BE2C (cell line): ENCODE measurements around the gene F2R. TPM values are rescaled to one million over a fixed set of nuclear protein-coding genes. Genes with fewer than 3 reads are reported as not detected.
A peak's percentile ranks its signal among the peaks of the same experiment; 100 is the strongest.

Experiments
- DNase-seq: peaks from one replicate; pipeline ENCODE4 v3.0.0-alpha.2; 2020
- H3K27me3 ChIP-seq: fragments of 250-450 bp; sonication (Bioruptor Pico); 2 replicates; pipeline ENCODE4 v1.5.1; 2020; ENCODE audit warnings: mild to moderate bottlenecking
- H3K36me3 ChIP-seq: fragments of 250-450 bp; sonication (Bioruptor Pico); 2 replicates; pipeline ENCODE4 v1.5.1; 2020; ENCODE audit warnings: mild to moderate bottlenecking
- H3K4me1 ChIP-seq: fragments of 250-450 bp; sonication (Bioruptor Pico); 2 replicates; pipeline ENCODE4 v1.5.1; 2020
- H3K4me3 ChIP-seq: 2 replicates; pipeline ENCODE4 v1.5.1; 2011; ENCODE audit warnings: low read depth, low read length
- H3K9me3 ChIP-seq: fragments of 250-450 bp; sonication (Bioruptor Pico); 2 replicates; pipeline ENCODE4 v1.5.1; 2020
- polyA plus RNA-seq: library from polyadenylated mRNA; unstranded; fragments of >200 nt; gene quantifications from one replicate; pipeline ENCODE4 v1.2.1, GENCODE V29; 2012; ENCODE audit warnings: low read depth, missing spikeins; ENCODE audit not compliant: insufficient read length, insufficient read depth
- TF ChIP-seq, protein P1 (sequence below): IDR thresholded peaks from 2 replicates; pipeline ENCODE4 v1.5.1; 2012; ENCODE audit warnings: mild to moderate bottlenecking, low read depth, low read length

F2R gene
- polyA plus RNA-seq, result not detected

DNA sequence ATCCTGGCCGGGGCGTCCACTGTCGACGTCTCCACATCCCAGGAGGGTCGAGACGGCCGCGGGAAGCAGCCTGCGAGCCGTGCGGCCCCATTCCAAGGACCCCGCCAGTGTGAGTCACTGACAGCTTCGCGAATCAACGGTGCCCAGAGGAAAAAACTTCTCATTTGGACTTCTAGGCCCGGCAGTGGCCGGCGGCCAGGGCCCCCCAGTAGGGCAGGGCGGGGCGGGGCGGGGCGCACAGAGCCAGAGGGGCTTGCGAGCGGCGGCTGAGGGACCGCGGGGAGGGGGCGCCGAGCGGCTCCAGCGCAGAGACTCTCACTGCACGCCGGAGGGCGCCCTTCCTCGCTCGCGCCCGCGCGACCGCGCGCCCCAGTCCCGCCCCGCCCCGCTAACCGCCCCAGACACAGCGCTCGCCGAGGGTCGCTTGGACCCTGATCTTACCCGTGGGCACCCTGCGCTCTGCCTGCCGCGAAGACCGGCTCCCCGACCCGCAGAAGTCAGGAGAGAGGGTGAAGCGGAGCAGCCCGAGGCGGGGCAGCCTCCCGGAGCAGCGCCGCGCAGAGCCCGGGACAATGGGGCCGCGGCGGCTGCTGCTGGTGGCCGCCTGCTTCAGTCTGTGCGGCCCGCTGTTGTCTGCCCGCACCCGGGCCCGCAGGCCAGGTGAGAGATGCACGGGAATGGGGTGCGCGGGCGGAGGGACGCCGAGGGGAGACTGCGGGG is at the start of gene F2R:
Gene F2R, plus strand, starts transcription at position 391 of the 720 bp plus-strand sequence. Its CDS starts 182 bp downstream, at position 573.
- DNase-seq, result peak; percentile 44
- no peaks in the 10 kb centered on the region for H3K4me1 ChIP-seq
- no peaks in the 10 kb centered on the region for H3K36me3 ChIP-seq
- TF ChIP-seq, protein P1, sequence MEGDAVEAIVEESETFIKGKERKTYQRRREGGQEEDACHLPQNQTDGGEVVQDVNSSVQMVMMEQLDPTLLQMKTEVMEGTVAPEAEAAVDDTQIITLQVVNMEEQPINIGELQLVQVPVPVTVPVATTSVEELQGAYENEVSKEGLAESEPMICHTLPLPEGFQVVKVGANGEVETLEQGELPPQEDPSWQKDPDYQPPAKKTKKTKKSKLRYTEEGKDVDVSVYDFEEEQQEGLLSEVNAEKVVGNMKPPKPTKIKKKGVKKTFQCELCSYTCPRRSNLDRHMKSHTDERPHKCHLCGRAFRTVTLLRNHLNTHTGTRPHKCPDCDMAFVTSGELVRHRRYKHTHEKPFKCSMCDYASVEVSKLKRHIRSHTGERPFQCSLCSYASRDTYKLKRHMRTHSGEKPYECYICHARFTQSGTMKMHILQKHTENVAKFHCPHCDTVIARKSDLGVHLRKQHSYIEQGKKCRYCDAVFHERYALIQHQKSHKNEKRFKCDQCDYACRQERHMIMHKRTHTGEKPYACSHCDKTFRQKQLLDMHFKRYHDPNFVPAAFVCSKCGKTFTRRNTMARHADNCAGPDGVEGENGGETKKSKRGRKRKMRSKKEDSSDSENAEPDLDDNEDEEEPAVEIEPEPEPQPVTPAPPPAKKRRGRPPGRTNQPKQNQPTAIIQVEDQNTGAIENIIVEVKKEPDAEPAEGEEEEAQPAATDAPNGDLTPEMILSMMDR, result peak; percentile 22; the same call in 1 of the 2 replicates
- H3K9me3 ChIP-seq, result no peaks in the 10 kb centered on the region; the same call in 1 of the 2 replicates
- H3K4me3 ChIP-seq, result peak within 1 kb of the TSS; percentile 45
- H3K27me3 ChIP-seq, result peaks cover 64% of the 10 kb centered on the region

DNA sequence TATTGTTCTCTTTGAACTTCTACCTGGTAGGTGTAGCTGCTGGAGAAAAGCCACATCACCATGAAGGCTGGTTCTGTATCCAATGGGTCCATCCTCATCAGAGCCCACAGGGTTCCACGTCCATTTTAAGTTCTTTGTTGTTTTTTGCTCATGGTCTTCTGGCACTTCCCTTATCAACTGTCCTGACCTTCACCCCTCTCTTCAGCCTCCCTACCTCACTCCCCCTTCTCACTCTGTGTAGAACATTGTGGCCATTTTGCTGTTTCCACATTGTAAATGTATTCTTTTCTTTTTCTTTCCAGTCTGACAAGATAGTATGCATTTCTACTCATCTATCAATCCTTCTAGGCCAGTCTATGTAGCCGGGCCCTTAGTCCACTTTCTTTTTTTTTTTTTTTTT is 48.4 kb upstream of the F2R start:
- no peak for DNase-seq
- H3K4me1 ChIP-seq, result no peaks in the 10 kb centered on the region
- TF ChIP-seq, protein P1, result no peak
- H3K36me3 ChIP-seq, result no peaks in the 10 kb centered on the region
- no peaks in the 10 kb centered on the region for H3K27me3 ChIP-seq
- H3K9me3 ChIP-seq, result no peaks in the 10 kb centered on the region
- no peak overlapping the region for H3K4me3 ChIP-seq

DNA sequence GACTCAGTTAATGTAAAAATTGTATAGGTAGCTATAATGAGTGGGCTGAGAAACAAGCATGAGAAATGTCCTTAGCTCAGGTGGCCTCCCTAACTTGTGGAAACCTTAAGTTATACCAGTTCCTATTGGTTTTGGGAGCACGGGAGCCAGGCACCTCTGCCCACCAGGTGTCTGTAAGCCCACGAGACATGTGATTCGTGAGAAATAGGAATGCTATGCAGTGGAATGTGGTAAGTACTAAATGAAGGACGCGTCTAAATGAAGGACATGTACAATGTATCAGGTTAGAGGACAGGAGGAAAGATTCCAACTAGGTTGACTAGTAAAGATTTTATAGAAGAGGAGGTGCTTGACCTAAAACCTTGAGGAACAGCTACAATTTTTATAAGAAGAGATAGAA is 46.7 kb upstream of the F2R start:
- TF ChIP-seq, protein P1, result no peak

DNA sequence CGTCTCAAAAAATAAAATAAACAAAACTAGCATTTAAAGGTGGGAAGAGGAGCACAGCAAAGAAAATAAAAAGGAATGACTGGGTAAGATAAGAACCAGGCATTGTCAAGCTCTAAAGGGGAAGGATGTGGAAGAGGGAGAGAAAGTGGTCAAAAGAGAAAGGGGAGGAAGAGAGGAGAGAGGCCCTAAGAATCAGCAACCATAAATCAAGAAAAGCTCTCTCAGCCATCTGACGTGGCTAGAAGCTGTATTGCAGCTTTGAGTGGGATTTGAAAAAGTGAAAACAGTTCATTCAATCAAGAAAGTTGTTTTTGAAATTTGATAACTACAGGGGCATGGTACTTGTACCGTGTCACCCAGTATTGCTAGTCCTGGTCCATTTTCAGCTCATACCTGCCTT is 45.4 kb upstream of the F2R start:
- Histone ChIP-seq H3K4me1 (no peaks in the 10 kb centered on the region), H3K27me3 (no peaks in the 10 kb centered on the region; the same call in 1 of the 2 replicates), H3K4me3 (no peak overlapping the region), H3K9me3 (no peaks in the 10 kb centered on the region), H3K36me3 (no peaks in the 10 kb centered on the region)
- TF ChIP-seq, protein P1, result no peak
- no peak for DNase-seq

More for the DNA sequence above, 46.7 kb upstream of the F2R start:
- H3K4me1 ChIP-seq, result no peaks in the 10 kb centered on the region
- H3K4me3 ChIP-seq, result no peak overlapping the region
- H3K36me3 ChIP-seq, result no peaks in the 10 kb centered on the region
- H3K9me3 ChIP-seq, result no peaks in the 10 kb centered on the region
- DNase-seq, result no peak
- H3K27me3 ChIP-seq, result no peaks in the 10 kb centered on the region; the same call in 1 of the 2 replicates

DNA sequence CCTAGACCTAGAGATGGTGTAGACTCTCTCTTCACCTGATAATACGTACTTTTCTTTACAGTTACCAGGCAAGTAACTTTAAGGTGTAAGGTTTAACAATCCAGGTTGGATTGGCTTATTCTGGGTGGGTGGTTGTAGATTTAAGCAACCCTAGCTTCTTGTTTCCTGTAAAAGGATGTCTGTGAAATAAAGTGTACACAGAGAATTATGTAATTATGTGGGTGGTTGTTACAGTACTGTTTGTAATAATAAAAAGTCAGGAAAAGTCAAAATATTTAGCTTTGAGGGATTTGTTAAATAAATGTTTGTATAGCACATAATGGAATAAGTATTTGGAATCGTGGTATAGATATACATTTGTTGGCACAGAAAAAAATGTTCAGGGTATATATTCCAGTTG is 43.7 kb upstream of the F2R start:
- Histone ChIP-seq H3K4me3 (no peak overlapping the region), H3K27me3 (peaks cover 4% of the 10 kb centered on the region), H3K36me3 (no peaks in the 10 kb centered on the region), H3K9me3 (no peaks in the 10 kb centered on the region), H3K4me1 (no peaks in the 10 kb centered on the region)
- DNase-seq, result no peak
- TF ChIP-seq, protein P1, result no peak

DNA sequence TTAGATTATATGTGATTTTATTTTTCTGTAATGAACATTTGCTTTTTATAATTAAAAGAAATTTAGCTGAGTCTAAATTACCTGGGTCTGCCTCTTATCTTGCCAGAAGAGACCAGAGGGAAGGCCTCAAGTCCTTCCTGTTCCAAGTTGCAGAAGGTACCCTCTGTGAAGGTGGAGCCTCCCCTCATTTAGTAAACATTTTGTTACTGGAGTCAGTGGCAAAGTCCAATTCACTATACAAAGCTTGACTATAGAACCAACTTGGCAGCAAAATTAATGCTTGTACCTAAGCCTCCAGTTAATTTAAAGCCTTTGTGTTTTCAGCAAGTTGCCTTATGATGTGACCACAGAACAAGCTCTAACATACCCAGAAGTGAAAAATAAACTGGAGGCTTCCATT is 42.8 kb upstream of the F2R start:
- Histone ChIP-seq H3K9me3 (no peaks in the 10 kb centered on the region), H3K27me3 (peaks cover 6% of the 10 kb centered on the region), H3K4me1 (no peaks in the 10 kb centered on the region), H3K36me3 (no peaks in the 10 kb centered on the region), H3K4me3 (no peak overlapping the region)
- TF ChIP-seq, protein P1, result no peak
- no peak for DNase-seq
